HG03139 (cell line): ENCODE data around the gene HEG1.

Source experiments
- ATAC-seq: cut with Tn5 transposase; IDR thresholded peaks from one replicate; pipeline ENCODE4 v1.9.1; 2021; ENCODE audit not compliant: unreplicated experiment

Gene HEG1

GRCh38 chr3:124997303-124998246 lies 58.2 kb downstream of the HEG1 start:
- ATAC-seq = no peak

- ATAC-seq = no peak
Measured at GRCh38 chr3:124995460-124995994, 60.3 kb downstream of the HEG1 start.

GRCh38 chr3:124993466-124993865 lies 62.3 kb downstream of the HEG1 start:
- ATAC-seq = no peak

- ATAC-seq = no peak
Measured at GRCh38 chr3:124992041-124992440, 63.8 kb downstream of the HEG1 start.

GRCh38 chr3:124986192-124987143 lies 69.3 kb downstream of the HEG1 start:
- ATAC-seq = no peak

GRCh38 chr3:124985349-124985748 lies 70.4 kb downstream of the HEG1 start:
- no peak for ATAC-seq

GRCh38 chr3:124984754-124985153 lies 71.0 kb downstream of the HEG1 start:
- ATAC-seq = no peak

- no peak for ATAC-seq
Measured at GRCh38 chr3:124982855-124983254, 72.9 kb downstream of the HEG1 start.

GRCh38 chr3:124981472-124981871 lies 74.3 kb downstream of the HEG1 start:
- no peak for ATAC-seq

GRCh38 chr3:124978627-124979026 lies 77.2 kb downstream of the HEG1 start:
- no peak for ATAC-seq

- ATAC-seq = no peak
Measured at GRCh38 chr3:124976383-124976782, 79.4 kb downstream of the HEG1 start.

GRCh38 chr3:124974691-124975090 lies 81.1 kb downstream of the HEG1 start:
- ATAC-seq = no peak

- no peak for ATAC-seq
Measured at GRCh38 chr3:124973290-124973689, 82.5 kb downstream of the HEG1 start.

- ATAC-seq = no peak
Measured at GRCh38 chr3:124972457-124972856, 83.3 kb downstream of the HEG1 start.

GRCh38 chr3:124969963-124970722 lies 85.7 kb downstream of the HEG1 start:
- no peak for ATAC-seq

- ATAC-seq = no peak
Measured at GRCh38 chr3:124969190-124969589, 86.6 kb downstream of the HEG1 start.

GRCh38 chr3:124967964-124968363 lies 87.8 kb downstream of the HEG1 start:
- no peak for ATAC-seq

- no peak for ATAC-seq
Measured at GRCh38 chr3:124966521-124967445, 89.0 kb downstream of the HEG1 start.

- no peak for ATAC-seq
Measured at GRCh38 chr3:124965413-124965812, 90.4 kb downstream of the HEG1 start.

GRCh38 chr3:124964387-124964786 lies 91.4 kb downstream of the HEG1 start:
- ATAC-seq = no peak
